Aorta (tissue), 5 donors: ENCODE data around the gene TNFRSF13B. TPM values are rescaled to one million over a fixed set of nuclear protein-coding genes. Genes with fewer than 3 reads are reported as not detected.
A peak's percentile ranks its signal among the peaks of the same experiment; 100 is the strongest.
"Not testable (repeated sequence)": the region's sequence is repeated elsewhere in the genome, so short reads cannot be mapped to it uniquely, and the experiment has no call there.

Experiments
- ATAC-seq: fragments of 200-7000 bp; cut with Tn5 transposase; one replicate; pipeline ENCODE4 v1.9.1; 2022; ENCODE audit warnings: moderate library complexity; ENCODE audit not compliant: low FRiP score
- DNase-seq, 2 donors: peaks; one replicate each; pipeline ENCODE4 v3.0.0-alpha.2; 2020
- H3K27ac ChIP-seq, 2 donors: one replicate each; pipeline ENCODE4 v1.5.1; 2013; ENCODE audit warnings: low read length in 2 of 2, mild to moderate bottlenecking in 2 of 2, moderate library complexity in 2 of 2, control low read depth in 1 of 2, inconsistent platforms in 1 of 2, low read depth in 1 of 2
- H3K27me3 ChIP-seq, 2 donors: one replicate each; pipeline ENCODE4 v1.6.1; 2013; ENCODE audit warnings: control low read depth in 1 of 2, low read length in 1 of 2, mild to moderate bottlenecking in 1 of 2, moderate library complexity in 1 of 2; ENCODE audit not compliant: insufficient read depth in 2 of 2, control insufficient read depth in 1 of 2
- H3K36me3 ChIP-seq, 2 donors: one replicate each; pipeline ENCODE4 v1.6.1; 2013; ENCODE audit warnings: control low read depth in 1 of 2, low read length in 1 of 2, mild to moderate bottlenecking in 1 of 2; ENCODE audit not compliant: insufficient read depth in 2 of 2, control insufficient read depth in 1 of 2
- H3K4me1 ChIP-seq, 2 donors: one replicate each; pipeline ENCODE4 v1.6.1; 2013; ENCODE audit warnings: low read length in 2 of 2, control low read depth in 1 of 2, mild to moderate bottlenecking in 1 of 2, moderate library complexity in 1 of 2; ENCODE audit not compliant: insufficient read depth in 2 of 2, control insufficient read depth in 1 of 2
- H3K4me3 ChIP-seq, 2 donors: one replicate each; pipeline ENCODE4 v1.5.1; 2013; ENCODE audit warnings: low read length in 2 of 2, control low read depth in 1 of 2, mild to moderate bottlenecking in 1 of 2
- H3K9me3 ChIP-seq: one replicate; pipeline ENCODE4 v1.6.1; 2013; ENCODE audit warnings: mild to moderate bottlenecking, low read length; ENCODE audit not compliant: control insufficient read depth
- WGBS, 2 donors: extraction: QIAGEN DNeasy Blood & Tissue Kit; methylation state at CpG; one replicate each; pipeline ENCODE4 v1.1.7; 2013; 5-methylcytosine and 5-hydroxymethylcytosine counted together
- intact Hi-C, 2 donors: fragments of 100-400 bp; cut with DNase I; formaldehyde crosslinking; loops; one replicate each; pipeline versions ENCODE4 v1.14.2 to v1.15.0; 2022
- polyA plus RNA-seq, 2 donors: library from polyadenylated mRNA; stranded (reverse); fragments of 200-250 nt; gene quantifications; one replicate each; pipeline ENCODE4 v1.2.3, GENCODE V29; 2013
- total RNA-seq, 2 donors: library from RNA; stranded (reverse); fragmentation: NEBNext Ultra II Directional; extraction: Animal tissue kit (Norgen Biotek cat#: 25700); gene quantifications; one replicate each; pipeline ENCODE4 v1.2.1, GENCODE V29; 2021
- donor health status: healthy with polysubstance abuse.
- donor health status: Bipolar disorder and iron deficiency.
- donor health status: DM: no; HTN: no; CAD: no.
- donor health status: DM: no; HTN: no; CAD: no.
- donor health status: DM: yes; HTN: yes; CAD: no.

Gene TNFRSF13B
- total and polyA plus RNA-seq, 4 donors, result not detected

GRCh38 chr17:17008621-17009397 lies 36.9 kb upstream of the TNFRSF13B start:
- not testable (repeated sequence) for H3K36me3 ChIP-seq, H3K27ac ChIP-seq, H3K9me3 ChIP-seq, H3K27me3 ChIP-seq, ATAC-seq, H3K4me1 ChIP-seq, H3K4me3 ChIP-seq
- peak in 1 of 2 donors; percentile 64 for DNase-seq
- whole genome bisulfite sequencing, 2 donors, result 89 to 92% methylated on average over 10 of the region's 10 CpGs
- intact Hi-C loops, result loop anchor here (10.0 kb wide), 3 partner anchors 106 to 296 kb away; partner anchors contain the start of genes NT5M (in 1 of the 2) and PLD6 (in 1 of the 2)

- H3K4me3 ChIP-seq, H3K36me3 ChIP-seq, H3K4me1 ChIP-seq, DNase-seq, H3K27me3 ChIP-seq, ATAC-seq, H3K9me3 ChIP-seq, H3K27ac ChIP-seq: not testable (repeated sequence)
- intact Hi-C loops, result loop anchor here (10.0 kb wide), 3 partner anchors 107 to 297 kb away; partner anchors contain the start of genes NT5M (in 1 of the 2) and PLD6 (in 1 of the 2)
- WGBS, 2 donors, result 68 to 100% methylated on average over 1 to 5 of the region's 6 CpGs
These were observed 36.0 kb upstream of the TNFRSF13B start for GRCh38 chr17:17007891-17008290.

GRCh38 chr17:17004997-17005614 lies 33.2 kb upstream of the TNFRSF13B start:
- DNase-seq, result peak; percentile 87 to 92
- 4 to 10% methylated on average over 11 to 14 of the region's 14 CpGs for WGBS, 2 donors
- H3K36me3 ChIP-seq, result not testable (repeated sequence)

GRCh38 chr17:17004251-17004996 lies 32.5 kb upstream of the TNFRSF13B start:
- intact Hi-C loops, result loop anchor here (5.0 to 10.0 kb wide), 5 partner anchors 110 to 300 kb away; partner anchors contain the start of genes FLCN (in 1 of the 2), NT5M (in 1 of the 2) and PLD6 (in 1 of the 2)
- H3K27ac ChIP-seq, result no peak overlapping the region
- no peaks in the 10 kb centered on the region for H3K27me3 ChIP-seq
- no peaks in the 10 kb centered on the region for H3K9me3 ChIP-seq
- ATAC-seq (peak; percentile 17), DNase-seq (peak in 1 of 2 donors; percentile 67)
- 77% methylated on average over 19 of the region's 19 CpGs for WGBS, 2 donors
- no peaks in the 10 kb centered on the region for H3K36me3 ChIP-seq
- no peak overlapping the region for H3K4me3 ChIP-seq
- no peaks in the 10 kb centered on the region for H3K4me1 ChIP-seq

More at GRCh38 chr17:17004997-17005614, 33.2 kb upstream of the TNFRSF13B start:
- not testable (repeated sequence) for H3K9me3 ChIP-seq, H3K4me3 ChIP-seq, H3K4me1 ChIP-seq, H3K27me3 ChIP-seq, H3K27ac ChIP-seq
- intact Hi-C loops, result loop anchor here (5.0 to 10.0 kb wide), 5 partner anchors 110 to 300 kb away; partner anchors contain the start of genes FLCN (in 1 of the 2), NT5M (in 1 of the 2) and PLD6 (in 1 of the 2)
- peak; percentile 74 for ATAC-seq

GRCh38 chr17:17002731-17003715 lies 31.1 kb upstream of the TNFRSF13B start:
- WGBS, 2 donors, result 90 to 92% methylated on average over 20 of the region's 20 CpGs
- ATAC-seq, H3K27ac ChIP-seq, H3K4me1 ChIP-seq, H3K36me3 ChIP-seq, H3K27me3 ChIP-seq, H3K4me3 ChIP-seq, DNase-seq, H3K9me3 ChIP-seq: not testable (repeated sequence)
- intact Hi-C loops, result loop anchor here (5.0 to 10.0 kb wide), 5 partner anchors 112 to 302 kb away; partner anchors contain the start of genes FLCN (in 1 of the 2), NT5M (in 1 of the 2) and PLD6 (in 1 of the 2)

GRCh38 chr17:17001874-17002520 lies 30.1 kb upstream of the TNFRSF13B start:
- no peaks in the 10 kb centered on the region for H3K9me3 ChIP-seq
- H3K36me3 ChIP-seq, result no peaks in the 10 kb centered on the region
- H3K4me3 ChIP-seq, result no peak overlapping the region
- WGBS, 2 donors, result 15% methylated on average over 22 of the region's 22 CpGs
- ATAC-seq, result peak; percentile 84
- no peaks in the 10 kb centered on the region for H3K4me1 ChIP-seq
- DNase-seq, result peak; percentile 77 to 93
- H3K27me3 ChIP-seq, result no peaks in the 10 kb centered on the region
- intact Hi-C loops, result loop anchor here (5.0 to 10.0 kb wide), 5 partner anchors 113 to 303 kb away; partner anchors contain the start of genes FLCN (in 1 of the 2), NT5M (in 1 of the 2) and PLD6 (in 1 of the 2)
- no peak overlapping the region for H3K27ac ChIP-seq

GRCh38 chr17:17001076-17001777 lies 29.3 kb upstream of the TNFRSF13B start:
- 78 to 79% methylated on average over 9 of the region's 9 CpGs for WGBS, 2 donors
- intact Hi-C loops, result loop anchor here (5.0 to 10.0 kb wide), 5 partner anchors 114 to 304 kb away; partner anchors contain the start of genes FLCN (in 1 of the 2), NT5M (in 1 of the 2) and PLD6 (in 1 of the 2)
- Histone ChIP-seq H3K4me1 (no peaks in the 10 kb centered on the region), H3K4me3 (no peak overlapping the region), H3K27ac (no peak overlapping the region), H3K9me3 (no peaks in the 10 kb centered on the region), H3K27me3 (no peaks in the 10 kb centered on the region), H3K36me3 (no peaks in the 10 kb centered on the region)
- ATAC-seq, result no peak
- peak in 1 of 2 donors; percentile 65 for DNase-seq
